Mesenteric fat pad (tissue), 1 donor: ENCODE data around the gene CFAP92. TPM values are rescaled to one million over a fixed set of nuclear protein-coding genes. Genes with fewer than 3 reads are reported as not detected.
"Not testable (repeated sequence)": the region's sequence is repeated elsewhere in the genome, so short reads cannot be mapped to it uniquely, and the experiment has no call there.

ENCODE experiments used
- DNase-seq: peaks from one replicate; pipeline ENCODE4 v3.0.0-alpha.2; 2020; ENCODE audit warnings: low spot score
- total RNA-seq: library from RNA; stranded (reverse); fragmentation: NEBNext Ultra II Directional; extraction: Animal tissue kit (Norgen Biotek cat#: 25700); gene quantifications from one replicate; pipeline ENCODE4 v1.2.1, GENCODE V29; 2021
- donor health status: DM: yes; HTN: yes; CAD: no.

Gene CFAP92
- total RNA-seq, 1 donor from 2014 or later, result 0.64 TPM

DNA sequence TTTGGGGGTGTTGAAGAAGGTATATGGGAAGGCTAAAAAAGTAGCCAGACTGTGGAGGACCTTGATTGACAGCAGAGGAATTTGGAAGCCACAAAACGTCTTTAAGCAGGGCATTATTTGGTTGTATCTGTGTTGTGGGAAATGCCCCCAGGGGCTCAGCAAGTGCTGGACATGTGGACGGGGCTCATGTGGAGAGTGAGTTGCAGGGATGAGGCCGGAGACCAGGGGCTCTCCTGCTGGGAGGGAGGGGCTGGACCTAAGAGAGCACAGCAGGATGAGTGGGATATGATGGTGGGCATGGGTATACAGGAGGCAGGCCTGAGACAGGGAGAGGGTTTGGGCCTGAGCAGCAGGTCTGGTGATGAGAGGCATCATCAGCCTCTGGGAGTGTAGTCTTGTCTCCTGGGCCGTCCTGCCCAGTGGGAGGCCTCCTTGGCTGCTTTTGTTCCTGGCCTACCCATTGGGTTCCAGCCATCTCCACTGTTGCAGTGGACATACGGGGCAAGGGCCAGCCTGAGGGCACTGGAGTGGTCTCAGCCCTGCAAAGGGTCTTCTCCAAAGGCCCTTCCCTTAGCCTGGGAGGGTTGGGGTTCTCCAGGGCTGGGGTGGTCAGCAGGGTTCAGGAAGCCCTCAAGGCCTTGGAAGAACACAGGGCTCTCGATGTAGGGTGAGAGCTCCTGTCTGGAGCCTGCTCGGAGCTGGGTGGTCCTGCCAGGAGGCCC lies 86.9 kb downstream of the CFAP92 start:
- peak; percentile 84 for DNase-seq

- DNase-seq, result no peak
These were observed 87.7 kb downstream of the CFAP92 start for GRCh38 chr3:128906031-128906803.

DNA sequence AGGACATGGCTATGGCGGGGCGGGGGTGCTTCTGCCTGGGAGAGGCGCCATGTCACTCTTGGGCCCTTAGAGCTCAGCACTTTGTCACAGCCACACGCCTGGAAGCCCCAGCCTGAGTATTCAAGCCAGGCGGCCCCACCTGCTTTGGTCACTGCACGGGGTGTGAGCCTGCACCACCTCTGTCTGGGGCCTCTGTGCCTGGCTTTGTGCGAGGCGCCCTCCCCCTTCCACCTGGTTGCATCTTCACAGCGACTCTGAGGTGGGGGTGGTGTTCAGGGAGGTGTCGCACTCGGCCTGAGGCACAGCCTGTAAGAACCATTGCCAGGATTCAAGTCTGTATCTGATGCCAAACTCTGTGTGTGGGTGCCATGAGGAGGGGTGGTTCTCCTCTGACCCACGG lies 90.4 kb downstream of the CFAP92 start:
- peak; percentile 67 for DNase-seq

DNA sequence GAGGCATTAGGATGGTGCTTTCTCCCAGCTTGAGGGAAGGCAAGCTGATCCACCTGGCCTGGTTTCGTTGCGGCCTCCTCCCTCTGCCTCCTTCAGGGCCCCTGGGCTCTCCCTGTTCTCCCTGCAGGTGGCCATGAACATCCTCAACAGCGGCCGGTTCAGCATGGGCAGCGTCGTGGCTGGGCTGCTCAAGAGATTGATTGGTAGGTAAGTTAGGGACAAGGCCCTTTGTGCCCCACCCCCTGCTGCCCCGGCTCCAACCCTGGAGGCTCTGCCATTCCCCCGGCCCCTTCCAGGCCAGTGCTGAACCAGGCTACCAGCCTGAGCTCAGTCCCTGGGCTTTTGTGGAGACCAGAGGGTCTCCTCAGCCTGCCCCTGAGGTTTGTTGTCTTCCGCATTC lies 91.5 kb downstream of the CFAP92 start:
- peak; percentile 68 for DNase-seq

GRCh38 chr3:128895843-128896697 lies 97.8 kb downstream of the CFAP92 start:
- no peak for DNase-seq

DNA sequence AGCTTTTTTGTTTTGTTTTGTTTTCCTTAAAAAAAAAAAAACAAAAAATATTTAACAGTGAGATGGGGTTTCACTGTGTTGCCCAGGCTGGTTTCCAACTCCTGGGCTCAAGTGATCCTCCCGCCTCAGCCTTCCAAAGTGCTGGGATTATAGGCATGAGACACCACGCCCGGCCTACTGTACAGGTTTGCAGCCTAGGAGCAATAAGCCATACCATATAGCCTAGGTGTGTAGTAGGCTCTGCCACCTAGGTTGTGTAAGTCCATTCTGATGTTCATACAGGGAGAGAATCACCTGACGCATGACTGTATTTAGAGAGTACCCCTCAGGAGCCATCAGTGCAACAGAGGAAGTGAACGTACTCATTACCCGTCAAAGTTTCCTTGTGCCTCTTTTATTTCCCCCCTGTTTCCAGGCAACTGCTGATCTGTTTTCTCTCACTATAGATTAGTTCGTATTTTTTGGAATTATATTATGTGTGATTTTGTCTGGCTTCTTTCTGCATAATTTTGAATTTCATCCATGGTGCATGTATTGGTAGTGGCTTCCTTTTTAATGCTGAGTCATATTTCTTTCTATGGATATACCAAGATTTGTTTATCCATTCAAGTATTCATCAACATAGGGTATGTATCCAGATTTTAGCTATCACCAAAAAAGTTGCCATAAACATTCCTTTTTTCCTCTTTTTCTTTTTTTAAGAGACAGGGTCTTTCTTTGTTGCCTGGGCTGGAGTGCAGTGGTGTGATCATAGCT lies 104.6 kb downstream of the CFAP92 start:
- no peak for DNase-seq

DNA sequence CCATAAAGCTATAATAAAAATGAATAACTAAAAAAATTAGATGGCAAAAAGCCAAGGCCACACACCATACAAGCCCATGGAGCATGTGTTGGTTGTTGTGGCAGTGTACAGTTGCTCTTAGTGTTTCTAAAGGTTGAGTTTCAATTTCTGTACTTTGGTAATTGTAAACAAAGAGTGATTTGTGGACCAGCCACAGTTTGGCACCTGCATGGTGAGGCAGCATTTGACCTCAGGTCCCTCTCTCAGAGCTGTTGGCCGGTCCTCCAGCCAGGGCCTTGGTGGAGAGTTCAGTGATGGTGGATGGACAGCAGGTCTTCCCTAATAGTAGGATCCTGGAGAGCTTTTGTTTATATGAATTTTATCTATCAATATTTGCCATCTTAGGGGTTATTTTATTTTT lies 108.9 kb downstream of the CFAP92 start:
- DNase-seq, result no peak

DNA sequence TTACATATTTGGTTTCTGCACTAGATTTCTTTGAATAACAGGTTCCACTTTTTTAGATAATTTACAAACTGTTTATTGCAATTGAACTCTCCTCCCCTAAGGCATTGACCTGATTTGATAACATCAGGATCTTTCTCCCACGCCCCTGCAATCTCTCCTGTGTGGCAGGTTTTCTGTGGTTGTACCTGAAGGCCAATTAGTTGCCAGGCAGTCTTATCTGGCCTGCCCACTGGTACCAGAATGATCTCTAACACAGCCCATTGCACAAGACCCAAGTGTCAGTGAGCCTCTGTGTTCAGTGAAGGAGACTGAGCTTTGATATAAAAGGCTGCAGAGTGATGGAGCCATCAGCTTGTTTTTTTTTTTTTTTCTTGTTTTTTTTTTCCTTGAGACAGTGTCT lies 111.2 kb downstream of the CFAP92 start:
- DNase-seq, result no peak

GRCh38 chr3:128881576-128881975 lies 112.3 kb downstream of the CFAP92 start:
- DNase-seq, result no peak

- not testable (repeated sequence) for DNase-seq
These were observed 113.4 kb downstream of the CFAP92 start for GRCh38 chr3:128880455-128880854.

GRCh38 chr3:128879991-128880390 lies 113.9 kb downstream of the CFAP92 start:
- DNase-seq, result no peak

- peak; percentile 100 for DNase-seq
These were observed 114.5 kb downstream of the CFAP92 start, which contains the start of gene ACAD9 for GRCh38 chr3:128879125-128879969. ACAD9 (plus strand) TSS chr3:128879620; CDS start chr3:128879692, 72 bp downstream.

GRCh38 chr3:128878556-128879124 lies 115.2 kb downstream of the CFAP92 start:
- DNase-seq, result no peak

DNA sequence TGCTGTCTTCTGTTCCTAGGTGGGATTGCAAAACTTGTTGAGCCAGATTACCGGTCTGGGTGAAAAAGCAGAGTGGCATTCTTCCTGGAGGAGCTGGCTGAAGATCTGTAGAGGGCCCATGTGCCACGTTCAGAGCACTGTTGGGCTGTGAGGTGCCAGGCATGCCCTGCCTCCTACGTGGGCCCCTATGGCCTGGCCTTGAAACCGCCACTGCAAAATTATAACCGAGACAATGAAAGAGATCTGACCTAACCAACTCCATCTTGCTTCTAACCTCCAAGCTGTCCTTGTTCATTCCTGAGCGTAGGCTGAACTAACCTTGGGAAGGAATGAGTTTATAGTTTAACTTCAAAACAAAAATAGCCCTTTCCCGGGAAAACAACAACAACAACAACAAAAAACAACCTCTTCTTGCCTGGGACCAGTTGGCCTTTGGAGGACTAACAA lies 115.8 kb downstream of the CFAP92 start:
- DNase-seq, result no peak

GRCh38 chr3:128875556-128876120 lies 118.2 kb downstream of the CFAP92 start:
- no peak for DNase-seq

- no peak for DNase-seq
These were observed 119.2 kb downstream of the CFAP92 start for GRCh38 chr3:128874481-128875180.

DNA sequence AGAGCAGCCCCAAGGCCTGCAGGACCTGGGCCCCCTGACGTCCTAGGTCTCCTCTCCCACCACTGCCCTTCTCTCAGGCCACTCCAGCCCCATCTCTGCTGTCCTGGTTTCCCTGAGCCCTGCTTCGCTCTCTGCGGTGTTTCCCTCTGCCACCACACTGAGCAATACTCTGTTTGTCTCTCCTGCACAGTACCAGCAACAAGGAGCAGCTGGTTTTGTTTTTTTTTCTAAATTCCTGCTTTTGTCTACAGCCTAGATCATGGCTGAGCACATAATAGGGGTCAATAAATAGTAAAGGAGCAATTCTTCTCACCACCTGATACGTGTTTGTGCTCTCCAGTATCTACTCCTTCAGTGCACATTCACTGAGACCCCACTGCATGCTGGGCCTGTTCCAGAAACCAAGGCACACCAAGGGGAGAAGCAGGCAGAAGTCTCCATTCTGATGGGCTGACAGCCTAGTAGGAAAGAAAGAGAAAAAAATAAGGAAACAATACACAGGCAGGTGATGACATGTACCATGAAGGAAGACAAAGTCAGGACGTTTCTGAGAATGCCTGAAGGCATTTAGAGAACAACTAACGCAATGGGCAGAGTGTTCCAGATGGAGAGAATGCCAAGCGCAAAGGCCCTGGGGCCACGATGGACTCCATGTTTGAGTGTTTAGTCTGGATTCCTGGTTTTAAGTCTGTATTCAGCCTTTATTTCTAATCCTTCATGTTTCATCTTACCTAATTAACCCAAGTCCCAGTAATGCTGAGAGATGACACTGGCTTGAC lies 120.4 kb downstream of the CFAP92 start:
- DNase-seq, result no peak

DNA sequence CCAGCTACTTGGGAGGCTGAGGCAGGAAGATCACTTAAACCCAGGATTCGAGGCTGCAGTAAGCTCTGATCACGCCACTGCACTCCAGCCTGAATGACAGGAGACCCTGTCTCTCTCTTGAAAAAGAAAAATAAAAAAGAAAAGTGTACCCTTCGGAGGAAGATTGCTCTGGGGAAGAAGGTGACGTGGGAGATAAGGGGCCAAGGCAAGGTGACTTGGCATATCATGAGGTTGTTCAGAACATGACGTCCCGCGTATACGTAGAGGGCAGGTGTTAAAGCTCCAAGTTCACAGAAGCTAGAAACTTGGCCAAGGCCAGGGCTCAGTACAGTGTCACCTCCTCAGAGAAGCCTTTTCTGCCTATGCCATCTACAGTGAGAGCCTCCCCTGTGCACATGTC lies 121.1 kb downstream of the CFAP92 start:
- no peak for DNase-seq
